Stimulated activated CD8-positive, alpha-beta memory T cell treated with anti-CD3 and anti-CD28 coated beads, Interleukin-2, amount 100 ng/mL, for 48 hours (primary cell): ENCODE measurements around the gene CFAP100.

Experiments
- DNase-seq, 2 donors: peaks; one replicate each; pipeline ENCODE4 v3.0.0-alpha.2; 2020; ENCODE audit warnings: low read depth in 2 of 2

Gene CFAP100

DNA sequence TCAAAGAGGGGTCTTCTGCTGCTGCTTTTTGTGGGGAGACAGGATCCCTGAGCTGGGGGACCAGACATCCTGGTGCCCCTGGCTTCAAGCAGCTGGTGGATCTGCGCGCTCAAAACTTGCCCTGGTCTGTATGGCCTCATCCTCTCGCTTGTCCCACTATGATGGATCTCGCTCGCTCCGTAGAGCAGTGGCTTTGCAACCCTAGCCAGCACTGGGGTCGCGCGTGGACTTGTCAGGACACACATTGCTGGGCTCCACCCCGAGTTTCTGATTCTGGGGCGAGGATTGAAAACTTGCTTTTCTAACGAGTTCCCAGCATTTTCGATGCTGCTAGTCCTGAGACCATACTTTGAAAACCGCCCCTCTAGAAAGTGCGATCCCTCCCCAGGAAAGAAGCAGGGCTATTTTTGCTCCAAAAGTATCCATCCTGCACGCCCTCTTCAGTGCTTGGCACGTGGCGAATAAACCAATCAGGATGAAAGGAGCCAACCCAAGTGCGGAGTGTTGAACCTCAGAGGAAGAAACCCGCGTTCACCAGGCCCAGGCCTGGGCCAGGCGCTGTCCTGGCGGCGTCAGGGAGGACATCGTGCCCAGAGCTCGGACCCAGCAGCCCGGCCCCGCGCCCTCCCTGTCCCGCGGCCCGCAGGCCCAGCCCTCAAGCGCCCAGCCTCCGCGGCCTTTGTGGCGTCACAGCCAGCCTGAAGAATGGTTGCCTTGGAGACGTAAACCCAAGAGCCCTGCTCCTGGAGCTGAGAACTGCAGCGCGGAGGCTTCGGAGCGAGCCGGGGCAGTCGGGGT is at the start of gene CFAP100:
Gene CFAP100, plus strand, starts transcription at position 731 of the 798 bp plus-strand sequence. CDS start 1,092 bp downstream, outside the sequence.
- DNase-seq = no peak

DNA sequence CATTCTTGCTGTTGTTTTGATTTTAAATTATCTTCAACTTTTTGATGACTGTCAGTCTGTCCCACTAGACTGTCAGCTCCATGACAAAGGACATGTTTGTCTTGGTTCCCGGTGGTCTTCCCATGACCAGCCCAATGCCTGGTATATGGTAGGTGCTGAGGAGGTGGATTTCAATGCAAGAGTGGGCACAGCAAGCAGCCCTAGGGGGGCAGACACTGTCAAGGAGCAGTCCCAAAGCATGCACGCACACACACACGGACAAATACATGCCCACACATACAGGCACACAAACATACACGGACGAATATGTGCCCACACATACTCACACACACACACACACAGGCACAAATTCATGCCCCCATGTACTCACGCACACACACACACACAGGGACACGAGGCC is 49.5 kb upstream of the CFAP100 start:
- DNase-seq = no peak

DNA sequence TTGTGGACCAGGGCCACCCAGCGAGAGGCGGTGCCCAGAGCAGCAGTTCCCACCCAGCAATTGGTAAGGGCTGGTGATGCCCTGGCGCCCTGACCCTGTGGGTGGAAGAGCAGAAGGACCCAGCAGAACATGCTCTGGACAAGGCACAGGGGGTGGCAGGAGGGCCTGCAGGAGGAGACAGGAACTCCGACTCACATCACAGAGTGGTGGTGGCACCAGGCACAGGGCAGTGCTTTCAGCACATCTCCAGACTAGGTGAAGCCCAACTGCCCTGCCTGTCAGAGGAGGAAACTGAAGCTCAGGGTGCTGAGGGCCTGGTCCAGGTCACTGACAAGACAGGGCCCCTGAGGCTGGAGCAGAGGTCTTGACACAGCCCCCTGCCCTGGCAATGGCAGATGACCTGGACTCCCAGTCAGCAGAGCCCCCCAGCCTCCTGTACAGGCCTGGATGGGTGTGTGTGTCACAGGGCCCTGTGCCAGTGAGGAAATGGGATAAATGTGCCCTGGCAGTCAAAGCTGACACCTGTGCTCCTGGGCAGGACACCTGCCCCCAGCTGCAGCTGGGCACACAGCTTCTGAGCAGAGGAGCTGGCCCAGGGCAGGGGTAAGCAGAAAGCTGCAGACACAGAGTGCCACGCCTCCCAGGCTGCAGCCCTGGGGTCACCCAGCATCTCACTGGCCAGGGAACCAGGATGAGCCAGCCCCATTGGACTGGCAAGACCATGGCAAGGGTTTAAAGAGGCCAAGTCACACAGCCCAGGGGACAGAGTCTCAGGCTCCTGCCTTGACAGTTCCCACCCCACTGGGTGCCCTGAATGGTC is 48.9 kb upstream of the CFAP100 start:
- DNase-seq = no peak

DNA sequence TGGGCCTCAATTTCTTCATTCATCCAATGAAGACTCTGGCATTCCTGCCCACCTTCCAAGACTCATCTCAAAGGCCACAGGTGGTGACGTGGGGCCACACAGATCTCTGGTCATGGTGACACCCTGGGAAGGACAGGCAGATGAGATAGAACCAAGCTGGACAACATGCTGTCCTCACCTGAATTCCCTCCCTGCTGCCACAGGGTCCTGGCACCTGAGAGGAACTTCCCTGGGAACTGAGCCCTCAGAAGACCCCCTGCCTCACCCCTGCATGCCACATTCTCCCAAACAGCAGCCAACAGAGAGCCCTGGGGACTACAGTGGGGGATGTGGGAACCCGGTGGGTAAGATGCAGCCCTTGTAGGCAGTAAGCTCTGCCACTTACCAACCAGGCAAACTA is 48.2 kb upstream of the CFAP100 start:
- DNase-seq = no peak

DNA sequence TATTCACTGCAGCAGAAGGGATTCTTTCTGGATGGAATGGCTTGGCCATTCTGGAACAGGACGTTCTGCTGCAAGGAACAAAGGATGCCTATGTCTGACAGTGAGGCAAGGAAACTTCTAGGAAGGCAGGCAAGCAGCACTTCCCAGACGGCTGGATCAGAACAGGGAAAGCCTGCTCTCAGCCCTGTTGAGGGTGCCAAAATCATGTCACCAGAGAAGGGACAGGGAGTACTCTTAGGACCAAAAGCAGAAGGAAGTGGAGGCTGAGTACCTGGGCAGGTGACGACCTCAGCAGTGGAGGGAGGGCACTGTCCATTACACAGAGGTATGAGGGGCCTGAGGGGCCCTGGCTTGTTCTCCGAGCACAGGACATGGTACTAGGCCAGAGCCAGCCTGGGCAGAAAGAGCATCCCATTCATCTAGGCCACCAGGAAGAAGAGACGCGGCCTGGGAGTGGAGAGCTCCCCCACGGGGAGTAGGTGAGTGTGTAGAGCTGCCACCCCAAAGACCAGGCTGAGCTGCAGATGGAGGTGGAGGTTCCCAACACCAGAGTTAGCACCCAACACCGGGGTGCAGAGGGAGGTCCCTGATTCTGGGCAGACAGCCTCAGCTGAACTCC is 47.1 kb upstream of the CFAP100 start:
- DNase-seq = no peak

DNA sequence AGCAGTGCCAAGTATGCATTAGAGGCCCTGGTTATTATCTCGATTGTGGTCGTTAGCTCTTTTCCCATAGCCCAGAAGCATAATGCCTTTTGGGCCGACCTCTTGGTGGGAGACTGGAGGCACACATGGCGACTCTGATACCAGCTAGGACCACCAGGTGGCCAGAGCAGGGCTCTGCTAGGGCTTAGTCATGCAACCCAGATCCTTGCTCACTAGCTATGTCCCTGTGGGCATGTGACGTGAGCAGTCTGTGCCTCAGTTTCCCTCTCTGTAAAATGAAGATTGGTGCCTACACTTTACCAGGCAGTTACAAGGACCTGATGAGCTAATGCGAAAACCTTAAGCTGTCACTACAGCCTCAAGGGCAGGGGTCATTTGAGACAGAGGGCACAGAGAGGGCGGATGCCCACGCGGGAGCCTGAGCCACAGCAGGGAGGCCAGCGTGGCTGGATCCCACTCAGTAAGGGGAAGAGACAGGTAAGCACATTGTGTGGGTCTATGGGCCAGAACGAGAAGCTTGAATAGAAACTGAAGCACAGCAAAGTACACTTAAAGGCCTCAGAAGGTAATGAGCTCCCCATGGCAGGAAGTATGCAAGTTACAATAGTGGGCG is 46.3 kb upstream of the CFAP100 start:
- DNase-seq = no peak

DNA sequence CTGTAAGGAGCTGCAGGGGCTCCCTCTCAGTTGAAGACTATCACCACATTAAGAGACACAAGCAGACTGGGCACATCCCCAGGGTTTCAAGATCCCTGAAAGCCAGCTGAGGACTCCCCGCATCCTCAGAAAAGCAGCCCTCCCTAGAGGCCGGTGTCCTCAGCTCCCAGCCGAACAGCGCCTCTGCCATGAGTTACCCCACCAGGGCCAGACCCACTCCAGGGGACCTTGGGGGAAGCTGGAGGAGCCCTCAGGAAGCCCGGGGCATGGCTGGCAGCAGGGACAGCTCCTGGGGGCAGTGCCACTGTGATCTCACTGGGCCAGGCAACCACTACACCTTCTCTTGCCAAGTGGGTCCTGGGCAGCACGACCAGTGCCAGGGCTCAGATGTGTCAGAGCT is 45.6 kb upstream of the CFAP100 start:
- DNase-seq = no peak

DNA sequence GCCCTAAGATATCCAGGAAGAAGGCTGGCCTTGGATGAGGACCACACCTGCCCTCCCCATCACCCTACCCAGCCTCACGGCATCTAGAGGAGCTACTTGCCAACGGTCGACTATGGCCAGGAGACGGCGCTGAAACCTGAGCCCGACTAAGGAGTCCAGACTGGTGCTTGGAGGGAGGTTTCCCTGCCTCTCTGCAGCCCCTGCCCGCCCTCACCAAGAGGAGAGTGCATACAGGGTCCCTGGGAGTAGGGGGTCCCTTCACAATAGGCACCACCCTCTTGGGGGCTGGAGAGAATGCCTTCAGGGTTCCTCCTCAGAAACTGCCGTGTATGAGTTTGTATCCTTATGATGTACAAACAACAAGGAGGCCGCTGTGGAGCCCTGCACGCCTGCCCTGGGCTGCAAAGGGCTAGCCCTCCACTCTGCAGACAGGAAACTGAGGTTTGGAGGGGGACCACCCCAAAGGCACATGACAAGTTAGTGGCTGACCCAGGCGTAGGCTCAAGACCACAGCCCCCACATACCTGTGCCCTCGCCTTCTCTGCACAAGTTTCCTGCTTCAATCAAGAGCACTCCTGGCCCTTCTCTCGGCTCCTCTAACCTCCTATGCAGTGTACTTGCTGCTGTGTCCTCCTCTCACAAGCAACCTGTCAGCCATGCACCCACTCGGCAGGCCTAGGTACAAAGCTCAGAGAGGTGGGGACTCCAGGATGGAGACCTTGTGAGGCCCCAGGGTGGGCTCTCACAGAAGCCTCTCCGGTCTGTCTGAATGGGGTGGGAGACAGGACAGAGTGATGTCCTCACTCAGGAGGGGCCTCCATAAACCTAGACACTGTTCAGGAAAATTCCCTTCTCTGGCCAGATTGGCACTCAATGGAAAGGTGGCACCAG is 44.9 kb upstream of the CFAP100 start:
- no peak for DNase-seq

DNA sequence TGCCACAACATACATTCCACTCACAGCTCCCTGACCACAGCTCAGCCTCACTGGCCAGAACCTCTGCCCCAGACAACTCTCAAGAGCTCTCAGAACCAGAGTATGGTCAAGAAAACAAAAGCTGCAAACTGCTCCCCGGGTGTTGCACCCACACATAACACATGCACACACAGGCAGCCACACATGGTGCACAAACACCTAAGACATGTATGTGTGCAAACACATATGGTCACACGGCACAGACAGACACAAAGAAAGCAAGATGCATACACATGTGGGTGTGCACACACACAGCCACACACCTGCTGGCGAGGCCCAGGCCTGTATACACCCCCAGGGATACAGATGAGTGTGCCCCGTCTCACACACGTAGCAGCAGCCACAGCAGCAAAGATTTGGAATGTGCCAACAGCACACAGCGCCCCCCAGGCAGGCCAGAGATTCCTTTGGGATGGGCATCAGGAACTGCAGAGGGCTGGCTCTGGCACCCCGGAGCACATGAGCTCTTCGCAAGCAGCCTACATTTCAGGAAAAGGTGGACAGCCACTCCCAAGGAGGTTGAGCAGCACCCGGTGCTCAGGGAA is 44.1 kb upstream of the CFAP100 start:
- no peak for DNase-seq

DNA sequence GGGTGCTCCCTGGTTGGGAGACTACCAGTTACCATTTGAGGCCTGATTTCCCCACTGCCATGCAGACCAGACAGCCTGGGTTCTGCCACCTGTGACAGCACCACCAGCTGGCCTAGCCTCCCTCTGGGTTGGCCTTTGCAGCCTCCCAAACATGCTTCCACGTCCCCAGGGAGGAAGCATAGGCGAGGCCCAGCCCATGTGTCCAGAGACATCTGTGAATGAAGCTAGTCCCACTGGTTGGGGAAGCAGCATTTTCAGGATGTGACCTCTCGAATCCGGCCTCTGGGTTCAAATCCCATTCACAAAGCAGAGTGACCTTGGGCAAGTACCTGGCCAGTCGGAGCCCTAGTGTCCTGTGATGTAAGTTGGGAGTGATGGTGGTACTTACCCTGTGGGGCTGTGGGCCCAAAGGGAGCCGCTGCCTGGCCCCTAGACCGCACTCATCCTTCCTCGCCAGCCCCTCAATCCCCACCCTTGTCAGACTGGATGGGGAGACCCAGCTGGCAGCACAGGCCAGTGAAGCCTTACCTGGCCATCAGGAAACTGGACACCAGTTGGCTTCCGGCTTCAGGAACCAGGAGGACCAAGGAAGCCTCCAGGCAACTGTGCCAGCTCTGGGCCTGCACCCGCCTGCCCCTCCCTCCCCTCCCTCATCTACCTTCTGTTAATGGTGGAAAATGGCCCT is 43.5 kb upstream of the CFAP100 start:
- DNase-seq = no peak

DNA sequence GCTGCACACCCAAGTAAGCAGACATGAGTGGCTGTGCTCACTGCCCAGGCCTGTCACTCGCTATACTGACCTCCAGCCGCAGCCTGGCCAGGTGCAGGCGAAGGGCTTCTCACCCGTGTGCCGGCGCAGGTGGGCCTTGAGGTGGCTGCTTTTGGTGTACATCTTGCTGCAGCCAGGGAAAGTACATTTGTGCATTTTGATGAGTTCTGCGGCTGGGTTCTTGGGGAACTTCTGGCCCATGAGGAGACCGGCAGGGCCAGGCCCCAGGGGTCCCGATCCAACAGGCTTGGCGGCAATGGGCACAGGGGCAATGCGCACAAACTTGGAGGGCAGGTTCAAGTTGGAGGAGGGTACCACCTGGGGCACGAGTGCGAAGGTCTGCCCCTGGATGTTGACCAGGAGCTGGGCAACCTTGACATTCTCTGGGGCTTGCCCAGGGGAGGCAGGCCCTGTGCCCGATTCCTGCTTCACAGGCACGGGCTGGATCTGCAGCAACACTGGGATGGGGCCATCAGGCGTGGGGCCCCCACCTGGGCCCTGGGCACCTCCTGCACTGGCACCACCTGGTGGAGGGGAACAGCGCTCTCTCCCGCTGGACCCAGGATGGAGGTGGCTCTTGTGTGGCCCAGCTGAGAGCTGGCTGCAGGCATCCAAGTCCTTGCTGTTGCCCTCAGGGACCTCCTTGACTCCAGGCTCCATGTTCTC is 42.8 kb upstream of the CFAP100 start:
- DNase-seq = no peak

DNA sequence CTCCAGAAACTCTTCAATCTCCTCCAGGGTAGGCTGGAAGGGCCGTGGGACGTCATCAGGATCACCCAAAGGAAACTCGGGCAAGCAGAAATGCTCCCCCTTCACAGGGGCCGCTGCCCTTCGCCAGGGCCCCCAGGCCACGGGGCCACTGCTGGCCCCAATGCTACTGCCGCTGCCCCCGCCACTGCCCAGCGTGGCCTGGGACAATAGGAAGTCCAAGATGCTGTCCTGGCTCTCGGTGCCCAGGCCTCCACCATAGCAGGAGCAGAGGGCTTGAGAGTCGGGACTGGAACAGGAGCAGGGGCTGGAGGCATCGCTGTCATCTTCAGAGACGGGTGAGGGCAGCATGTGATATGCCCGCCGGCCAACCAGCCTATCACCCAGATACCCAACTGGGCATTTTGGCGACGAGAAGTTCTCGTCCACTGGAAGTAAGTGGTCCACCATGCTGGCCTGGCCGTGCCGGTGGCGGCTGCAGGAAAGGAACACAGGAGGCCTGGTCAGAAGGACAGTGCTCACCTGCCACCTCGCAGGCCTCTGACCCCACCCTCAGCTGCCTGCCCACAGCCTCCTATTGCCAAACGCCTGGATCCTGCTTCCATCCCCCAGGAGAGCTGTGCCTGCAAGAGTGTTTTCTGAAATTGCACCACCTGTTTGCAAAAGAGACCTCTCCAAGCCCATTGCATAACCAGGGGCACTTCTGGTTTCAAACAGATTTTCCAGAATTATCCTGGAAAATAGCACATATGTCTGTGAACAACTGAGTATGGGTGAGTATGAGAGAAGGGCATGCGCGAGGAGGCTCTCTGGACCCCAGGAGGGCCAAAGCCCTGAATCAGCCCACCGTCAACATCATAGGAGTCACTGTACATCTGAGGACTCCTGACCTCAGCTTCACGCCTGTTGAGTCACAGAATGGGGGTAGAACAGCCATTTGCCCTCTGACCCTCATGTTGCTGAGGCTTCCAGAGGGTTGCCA is 41.9 kb upstream of the CFAP100 start:
- DNase-seq = no peak

DNA sequence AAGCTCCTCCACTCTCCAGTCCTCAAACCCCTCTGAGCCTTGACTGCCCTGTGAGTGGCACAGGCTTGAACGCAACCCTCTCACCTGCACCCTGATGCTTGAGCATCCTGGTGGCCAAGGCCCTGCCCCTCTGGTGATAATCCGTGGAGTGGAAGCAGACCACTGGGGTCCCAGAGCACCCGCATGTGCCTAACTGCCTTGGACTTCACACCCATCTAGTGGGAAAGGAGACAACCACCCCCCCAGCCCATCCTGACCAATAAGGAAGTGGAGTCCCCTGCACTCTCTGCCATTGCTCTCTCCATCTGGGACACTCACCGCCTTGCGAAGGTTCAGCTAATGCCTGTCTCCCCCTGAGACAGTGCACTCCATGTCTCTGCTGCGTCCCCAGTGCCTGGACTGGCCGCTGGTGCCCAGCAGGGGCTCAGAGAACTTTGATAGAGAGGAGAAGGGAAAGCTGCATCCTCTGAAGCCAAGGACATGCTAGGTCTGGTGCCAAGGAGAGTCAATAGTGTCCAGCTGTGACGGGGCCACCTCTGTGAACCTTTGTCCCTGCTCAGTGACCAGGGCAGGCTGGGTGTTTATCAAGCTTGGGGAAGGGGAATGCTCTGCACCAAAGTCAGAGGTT is 40.9 kb upstream of the CFAP100 start:
- no peak for DNase-seq

DNA sequence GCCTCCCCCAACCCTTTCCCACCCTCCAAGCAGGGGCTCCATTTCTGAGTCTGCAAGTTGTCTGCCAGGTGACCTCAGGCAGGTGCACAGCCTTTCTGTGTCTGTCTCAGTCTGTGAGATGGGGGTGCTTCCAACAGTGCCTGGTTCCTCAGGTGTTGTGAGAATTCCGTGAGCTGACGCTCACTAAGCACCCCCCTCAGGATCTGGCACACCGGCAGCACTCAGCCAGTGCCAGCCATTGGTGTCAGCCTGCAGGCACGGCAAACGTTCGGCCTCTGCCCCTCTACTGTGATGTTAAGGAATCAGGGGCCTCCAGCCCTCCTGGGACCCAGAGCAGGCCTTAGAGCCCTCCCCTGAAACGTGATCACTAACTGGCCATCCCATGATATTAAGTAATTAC is 39.9 kb upstream of the CFAP100 start:
- no peak for DNase-seq

DNA sequence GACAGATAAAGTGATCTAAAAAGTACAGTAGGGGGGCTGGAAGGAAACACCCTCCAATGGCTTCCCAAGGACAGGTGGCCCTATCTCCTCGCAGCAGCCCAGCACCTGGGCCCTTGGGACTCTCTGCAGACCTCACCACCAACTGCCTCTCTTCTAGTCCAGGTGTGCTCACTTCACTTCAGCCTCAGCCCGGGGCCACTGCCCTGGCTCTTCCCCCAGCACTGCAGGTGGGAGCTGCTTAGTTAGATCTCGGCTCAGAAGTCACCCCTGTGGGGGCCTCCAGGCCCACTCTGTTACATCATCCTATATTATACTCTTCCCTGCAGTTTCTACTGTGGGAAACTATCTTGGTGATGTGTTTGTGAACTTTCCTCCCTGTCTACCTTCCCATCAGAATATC is 39.5 kb upstream of the CFAP100 start:
- no peak for DNase-seq

DNA sequence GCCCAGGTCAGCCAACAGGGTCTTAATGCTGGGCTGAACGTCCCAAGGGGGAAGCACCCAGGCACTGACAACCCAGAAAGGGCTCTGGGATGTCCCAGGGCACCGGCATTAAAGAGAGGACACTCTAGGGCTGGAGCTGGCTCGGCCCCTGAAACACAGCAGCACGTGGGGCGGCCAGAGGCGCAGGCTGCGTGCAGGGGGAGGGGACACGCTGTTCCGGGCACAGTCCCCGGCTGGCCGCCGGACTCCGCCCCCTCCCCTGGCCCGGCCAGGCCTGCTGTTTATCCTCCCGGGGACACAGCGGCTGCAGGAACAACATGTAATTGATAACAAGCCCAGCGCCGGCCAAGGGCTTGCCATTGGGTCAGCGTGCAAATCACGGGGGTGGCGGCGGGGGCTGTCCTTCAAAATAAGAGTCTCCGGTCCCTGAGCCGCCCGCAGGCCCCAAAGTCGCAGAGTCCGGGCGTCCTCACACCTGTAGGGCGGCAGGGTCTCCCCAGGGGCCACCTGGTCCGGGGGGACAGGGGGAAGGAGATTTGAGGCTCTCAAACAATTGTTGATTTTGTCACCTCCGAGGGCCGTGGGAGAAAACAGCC is 38.8 kb upstream of the CFAP100 start:
- DNase-seq = no peak
